HG03045 (cell line): Measurements from ENCODE around the gene PREP.
"Not testable (repeated sequence)": the region's sequence is repeated elsewhere in the genome, so short reads cannot be mapped to it uniquely, and the experiment has no call there.

Experiments used
- ATAC-seq: cut with Tn5 transposase; IDR thresholded peaks from one replicate; pipeline ENCODE4 v1.9.1; 2021; ENCODE audit warnings: mild to moderate bottlenecking, moderate library complexity; ENCODE audit not compliant: unreplicated experiment

The PREP gene

DNA sequence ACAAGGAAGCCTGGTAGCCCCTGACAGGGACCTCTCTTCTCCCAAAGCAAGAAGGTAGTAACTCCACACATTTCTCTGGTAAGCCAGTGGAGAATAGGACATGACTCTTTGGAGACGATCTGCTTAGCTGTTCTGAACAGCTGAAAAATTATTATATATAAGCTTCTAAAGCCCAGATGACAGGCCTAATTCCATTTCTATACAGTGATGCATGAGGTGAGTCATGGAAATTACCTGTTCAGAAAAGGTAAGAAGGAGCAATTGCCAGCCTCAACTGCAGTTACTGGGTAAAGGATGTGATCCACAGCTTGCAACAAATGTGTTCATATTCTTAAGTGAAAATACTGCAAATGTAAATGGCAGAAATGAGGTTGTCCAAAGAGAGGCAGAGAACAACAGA, 54.0 kb downstream of the PREP start:
- no peak for ATAC-seq

- ATAC-seq = no peak
Measured at GRCh38 chr6:105346052-105346451, 56.8 kb downstream of the PREP start.

GRCh38 chr6:105345506-105345905, 57.4 kb downstream of the PREP start:
- ATAC-seq = no peak

- no peak for ATAC-seq
Measured at GRCh38 chr6:105344881-105345370, 58.0 kb downstream of the PREP start.

- not testable (repeated sequence) for ATAC-seq
Measured at GRCh38 chr6:105338350-105338983, 64.4 kb downstream of the PREP start.

DNA sequence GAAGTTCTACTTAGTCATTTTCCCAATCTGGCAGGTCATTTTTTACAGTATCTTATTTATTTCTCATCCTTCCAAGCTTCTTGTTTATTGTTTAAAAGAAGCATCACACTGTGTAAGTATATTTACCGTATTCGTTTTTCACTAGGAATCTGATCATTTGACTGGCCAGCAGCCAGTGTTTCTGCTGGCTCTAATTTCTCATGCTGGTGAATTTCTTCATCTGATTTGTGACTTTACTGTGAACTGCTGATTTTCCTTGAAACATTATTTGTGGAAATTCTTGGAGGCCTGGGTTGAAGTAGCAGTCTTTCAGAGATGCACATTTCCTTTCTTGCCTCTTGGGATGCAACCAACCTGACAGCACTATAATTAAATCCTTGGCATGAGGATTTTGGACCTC, 65.9 kb downstream of the PREP start:
- no peak for ATAC-seq

- ATAC-seq = no peak
Measured at GRCh38 chr6:105332576-105332975, 70.3 kb downstream of the PREP start.

DNA sequence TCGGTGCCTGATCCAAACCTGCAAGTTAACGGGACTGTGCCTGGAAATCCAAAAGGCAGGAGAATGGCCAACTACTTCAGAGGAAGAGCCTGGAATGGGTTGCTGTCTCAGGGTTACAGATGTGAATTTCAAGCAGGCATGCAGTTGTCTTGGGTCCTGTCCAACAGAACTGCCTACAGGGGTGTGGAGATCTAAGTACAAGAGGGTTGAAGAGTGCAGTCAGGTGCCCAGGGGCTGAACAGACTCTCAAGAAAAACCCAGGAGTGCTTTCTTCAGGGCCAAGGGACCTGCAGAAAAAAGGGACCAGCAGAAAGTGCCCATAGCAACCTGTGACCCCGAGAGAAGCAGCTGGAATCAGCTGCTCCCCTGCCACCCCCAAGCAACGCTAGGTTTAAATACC, 71.0 kb downstream of the PREP start:
- ATAC-seq = no peak

DNA sequence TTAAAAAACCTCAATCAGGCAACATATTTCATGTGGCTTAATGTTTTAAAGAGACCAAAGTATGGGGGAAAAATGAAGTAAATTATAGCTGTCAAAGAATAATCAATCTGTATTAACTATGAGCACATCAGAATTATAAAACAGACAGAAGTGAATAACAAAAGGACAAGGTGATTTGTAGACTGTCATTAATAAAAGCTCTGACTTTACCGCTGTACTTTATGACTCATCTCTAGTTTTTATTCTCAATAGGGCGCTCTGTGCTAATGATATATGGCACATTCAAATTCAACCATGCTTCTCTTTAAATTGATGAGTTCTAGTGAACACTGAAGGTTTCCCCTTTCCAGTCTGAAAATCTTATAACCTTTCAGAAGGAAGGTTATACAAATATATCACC, 72.0 kb downstream of the PREP start:
- no peak for ATAC-seq

DNA sequence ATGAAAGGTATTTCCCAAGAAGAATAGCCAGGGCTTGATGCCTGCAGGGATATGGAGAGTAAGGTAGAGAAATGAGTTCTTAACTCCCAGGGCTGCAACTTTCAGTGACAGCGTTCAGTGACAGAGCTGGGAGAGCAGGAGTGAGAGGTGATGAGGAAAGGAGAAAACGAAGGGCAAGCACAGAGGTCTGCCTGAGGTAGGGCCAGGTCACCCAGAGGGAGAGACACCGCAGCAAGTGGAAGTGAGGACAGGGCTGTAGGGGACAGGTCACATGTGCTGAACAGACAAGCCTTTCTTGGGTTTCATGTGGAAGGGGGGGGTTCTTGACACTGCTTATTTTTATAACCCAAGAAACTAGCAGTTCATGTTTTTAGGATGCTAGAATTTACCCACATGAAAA, 72.5 kb downstream of the PREP start:
- no peak for ATAC-seq

- no peak for ATAC-seq
Measured at GRCh38 chr6:105326833-105327770, 75.8 kb downstream of the PREP start.

GRCh38 chr6:105326216-105326615, 76.7 kb downstream of the PREP start:
- ATAC-seq = no peak

DNA sequence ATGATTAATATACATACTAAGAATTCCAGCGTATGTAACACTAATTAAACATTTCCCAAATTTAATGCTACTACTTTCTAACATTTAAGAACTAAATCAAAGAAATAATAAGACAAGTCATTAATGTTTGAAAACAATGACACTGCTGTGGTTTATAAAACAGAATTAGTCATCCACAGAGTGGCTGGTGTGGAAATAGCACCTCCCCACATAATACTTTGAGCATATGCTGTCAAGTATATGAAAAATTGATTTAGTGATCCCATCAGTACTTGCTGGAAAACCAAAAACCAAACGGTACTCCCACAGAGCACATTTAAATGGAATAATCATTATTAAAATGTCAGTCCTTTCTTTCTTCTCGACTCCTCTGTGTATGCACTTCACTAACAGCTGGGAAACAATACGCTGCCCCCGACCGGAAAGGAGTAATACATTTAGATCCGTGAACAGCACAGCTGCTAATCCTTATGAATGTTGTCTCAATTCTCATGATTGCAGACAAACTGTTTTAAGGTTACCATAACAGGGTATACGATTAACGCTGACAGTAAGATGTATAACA, 78.4 kb downstream of the PREP start:
- ATAC-seq = no peak

- no peak for ATAC-seq
Measured at GRCh38 chr6:105322499-105323225, 80.2 kb downstream of the PREP start.

DNA sequence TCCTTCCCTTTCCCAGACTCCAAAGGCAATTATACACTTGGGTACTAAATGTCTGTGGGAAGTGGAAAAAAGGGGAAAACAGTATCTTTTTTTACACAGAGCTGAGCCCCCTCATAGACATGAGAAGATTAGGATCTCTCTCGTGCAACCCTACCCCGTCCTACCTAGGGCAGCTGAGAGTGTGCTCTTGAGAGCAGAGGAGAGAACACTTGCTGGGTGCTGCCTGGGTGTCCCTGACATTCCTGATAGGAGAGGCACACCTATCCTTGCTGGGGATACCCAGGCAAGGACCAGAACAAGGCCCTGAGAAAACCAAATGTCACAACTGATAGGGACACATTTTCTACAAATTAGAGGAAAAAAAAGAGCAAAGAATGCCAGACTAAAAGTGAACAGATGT, 81.2 kb downstream of the PREP start:
- ATAC-seq = no peak

DNA sequence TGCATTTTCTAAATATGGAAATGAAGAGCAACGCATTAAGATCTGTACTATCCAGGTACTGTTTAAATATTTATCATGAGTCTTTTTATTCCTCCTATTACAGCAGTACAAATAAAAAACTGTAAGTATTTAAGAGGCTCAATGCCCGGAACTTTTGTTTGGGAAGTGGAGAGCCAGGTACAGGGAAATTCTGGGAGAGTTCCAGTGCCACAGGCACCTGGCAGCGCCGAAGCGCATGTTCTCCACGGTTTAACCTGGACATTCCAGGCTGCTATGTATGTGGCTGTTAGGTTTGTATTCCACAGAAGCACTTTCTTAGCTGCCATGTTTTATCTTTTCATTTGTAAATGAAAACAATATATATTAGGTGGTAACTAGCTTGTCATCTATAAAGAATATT, 81.7 kb downstream of the PREP start:
- ATAC-seq = no peak

- ATAC-seq = no peak
Measured at GRCh38 chr6:105320765-105321164, 82.1 kb downstream of the PREP start.

DNA sequence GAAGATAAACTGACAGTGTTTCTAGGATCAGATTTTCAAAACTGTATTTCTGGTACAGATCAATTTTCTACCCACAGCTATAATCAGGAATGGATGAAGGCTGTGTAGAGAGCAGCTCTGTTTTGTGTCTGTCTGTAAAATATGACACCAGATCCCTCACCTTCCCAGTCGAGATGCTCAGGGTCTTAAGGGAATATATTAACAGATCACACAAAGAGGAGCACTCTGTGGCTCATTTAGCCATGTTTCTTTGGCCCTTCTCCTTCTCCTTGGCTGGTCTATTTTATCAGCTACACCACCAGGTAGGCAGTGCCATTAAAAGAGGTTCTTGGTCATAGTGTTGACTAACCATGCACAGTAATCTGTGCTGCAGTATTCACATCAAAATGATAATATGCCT, 82.6 kb downstream of the PREP start:
- no peak for ATAC-seq

DNA sequence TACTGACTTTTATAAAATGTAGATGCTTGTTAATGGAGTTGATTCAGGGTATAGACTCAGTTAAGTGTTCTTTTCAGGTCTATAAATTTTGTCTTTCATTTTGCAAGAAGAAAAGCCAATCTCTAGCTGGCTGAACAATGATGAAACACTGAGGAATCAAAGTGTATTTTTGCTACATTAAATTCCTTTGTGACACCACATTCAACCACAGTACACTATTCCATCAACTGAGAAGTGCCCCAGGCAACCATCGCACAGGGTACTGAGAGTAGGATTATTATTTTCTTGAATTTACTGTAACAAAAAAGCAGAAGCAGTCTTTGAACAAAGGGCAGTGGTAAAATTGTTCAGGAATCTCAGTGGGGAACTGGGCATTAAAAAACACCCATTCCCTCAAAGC, 83.6 kb downstream of the PREP start:
- ATAC-seq = no peak

GRCh38 chr6:105318660-105319059, 84.2 kb downstream of the PREP start:
- ATAC-seq = no peak
